ENCODE results near the gene SYT13.

DNA sequence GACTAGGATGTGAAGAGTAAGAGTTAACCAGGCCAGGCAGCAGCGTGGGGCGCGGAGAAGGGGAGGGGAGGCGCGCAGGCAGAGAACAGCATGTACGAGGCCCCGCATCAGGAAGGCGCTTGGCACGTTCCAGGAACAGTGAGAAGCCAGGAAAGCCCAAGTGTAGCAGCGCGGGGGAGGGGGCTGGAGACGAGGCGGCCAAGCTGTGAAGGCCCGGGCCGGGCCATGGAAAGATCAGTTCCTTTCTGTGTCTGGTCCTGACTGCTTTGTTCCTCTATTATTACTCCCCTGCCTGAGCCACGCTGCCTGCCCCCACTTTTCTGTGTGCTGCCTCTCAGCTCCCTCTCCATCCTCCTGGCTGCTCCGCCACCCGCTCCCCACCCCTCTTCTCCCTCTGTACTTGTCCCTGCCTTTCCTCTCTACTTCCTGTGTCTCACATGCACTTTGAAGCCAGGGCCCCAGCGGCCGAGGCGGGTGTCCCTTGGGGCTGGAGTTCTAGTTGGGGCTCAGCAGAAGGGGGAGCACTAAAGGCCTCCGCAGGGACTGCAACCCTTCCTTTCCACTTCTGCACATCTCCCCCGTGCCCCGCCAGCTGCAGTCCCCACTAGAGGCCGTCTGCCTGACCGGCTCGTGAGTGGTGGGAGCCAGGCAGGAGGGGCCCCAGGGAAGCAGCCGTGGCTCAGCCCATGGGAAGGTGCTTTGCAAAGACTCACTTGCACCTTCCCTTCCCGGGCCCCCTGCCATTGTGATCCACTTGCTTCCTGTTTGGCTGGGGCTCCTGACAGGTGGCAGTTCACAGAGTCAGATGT, 76.0 kb downstream of the SYT13 start:
- TF ChIP-seq EP300 (IDR thresholded peaks at IDR 0.05): peak in 3 of 4 donors; percentile 42 to 93 (median 92)
- no peak for TF ChIP-seq POLR2A (IDR thresholded peaks at IDR 0.05)

Data from upper lobe of left lung (tissue), 4 donors.